ENCODE results near the gene FAM9B. TPM values are rescaled to one million over a fixed set of nuclear protein-coding genes. Genes with fewer than 3 reads are reported as not detected.

Gene FAM9B
- total and polyA plus RNA-seq, 2 experiments from 2014 or later: not detected

- Histone ChIP-seq H3K27me3 (no peaks in the 10 kb centered on the region), H3K27ac (no peak overlapping the region), H3K36me3 (no peaks in the 10 kb centered on the region), H3K4me1 (ENCODE audit: low read depth) (no peaks in the 10 kb centered on the region), H3K4me3 (no peak overlapping the region), H3K9me3 (ENCODE audit: low read depth) (no peaks in the 10 kb centered on the region)
- TF ChIP-seq CTCF (IDR thresholded peaks at IDR 0.05; ENCODE audit: low read depth, low read length): no peak
- no peak for DNase-seq (ENCODE audit: low read depth in 1 of 2, low spot score in 1 of 2)
Observed at GRCh38 chrX:9048801-9049200, 14.9 kb upstream of the FAM9B start.

- no peak for TF ChIP-seq CTCF (IDR thresholded peaks at IDR 0.05; ENCODE audit: low read depth, low read length)
- no peaks in the 10 kb centered on the region for H3K27me3 ChIP-seq
Observed at GRCh38 chrX:9038244-9038643, 4.3 kb upstream of the FAM9B start.

GRCh38 chrX:9037296-9037695 lies 3.4 kb upstream of the FAM9B start:
- no peaks in the 10 kb centered on the region for H3K9me3 ChIP-seq (ENCODE audit: low read depth)
- no peaks in the 10 kb centered on the region for H3K27me3 ChIP-seq
- no peaks in the 10 kb centered on the region for H3K4me1 ChIP-seq (ENCODE audit: low read depth)
- no peak overlapping the region for H3K27ac ChIP-seq
- no peak for TF ChIP-seq CTCF (IDR thresholded peaks at IDR 0.05; ENCODE audit: low read depth, low read length)
- DNase-seq (ENCODE audit: low read depth in 1 of 2, low spot score in 1 of 2): no peak
- no peak overlapping the region for H3K4me3 ChIP-seq
- H3K36me3 ChIP-seq: no peaks in the 10 kb centered on the region

More at GRCh38 chrX:9038244-9038643, 4.3 kb upstream of the FAM9B start:
- Histone ChIP-seq H3K27ac (no peak overlapping the region), H3K9me3 (ENCODE audit: low read depth) (no peaks in the 10 kb centered on the region), H3K4me3 (no peak overlapping the region), H3K36me3 (no peaks in the 10 kb centered on the region), H3K4me1 (ENCODE audit: low read depth) (no peaks in the 10 kb centered on the region)
- DNase-seq (ENCODE audit: low read depth in 1 of 2, low spot score in 1 of 2): no peak

- Histone ChIP-seq H3K9me3 (ENCODE audit: low read depth) (no peaks in the 10 kb centered on the region), H3K27ac (no peak overlapping the region), H3K4me3 (no peak overlapping the region), H3K27me3 (no peaks in the 10 kb centered on the region), H3K4me1 (ENCODE audit: low read depth) (no peaks in the 10 kb centered on the region), H3K36me3 (no peaks in the 10 kb centered on the region)
- no peak for TF ChIP-seq CTCF (IDR thresholded peaks at IDR 0.05; ENCODE audit: low read depth, low read length)
- DNase-seq (ENCODE audit: low read depth in 1 of 2, low spot score in 1 of 2): no peak
Observed at GRCh38 chrX:9033586-9033985, 341 bp downstream of the FAM9B start.

- no peaks in the 10 kb centered on the region for H3K4me1 ChIP-seq (ENCODE audit: low read depth)
- no peaks in the 10 kb centered on the region for H3K36me3 ChIP-seq
- no peaks in the 10 kb centered on the region for H3K27me3 ChIP-seq
- no peaks in the 10 kb centered on the region for H3K9me3 ChIP-seq (ENCODE audit: low read depth)
- no peak overlapping the region for H3K27ac ChIP-seq
- DNase-seq (ENCODE audit: low read depth in 1 of 2, low spot score in 1 of 2): no peak
- no peak for TF ChIP-seq CTCF (IDR thresholded peaks at IDR 0.05; ENCODE audit: low read depth, low read length)
- H3K4me3 ChIP-seq: no peak overlapping the region
Observed at GRCh38 chrX:9033179-9033578, 748 bp downstream of the FAM9B start.

- TF ChIP-seq CTCF (IDR thresholded peaks at IDR 0.05; ENCODE audit: low read depth, low read length): no peak
Observed at GRCh38 chrX:9023293-9023692, 10.6 kb downstream of the FAM9B start.

More at GRCh38 chrX:9023293-9023692, 10.6 kb downstream of the FAM9B start:
- H3K36me3 ChIP-seq: no peaks in the 10 kb centered on the region
- no peaks in the 10 kb centered on the region for H3K4me1 ChIP-seq (ENCODE audit: low read depth)
- no peaks in the 10 kb centered on the region for H3K27me3 ChIP-seq
- no peaks in the 10 kb centered on the region for H3K9me3 ChIP-seq (ENCODE audit: low read depth)
- DNase-seq (ENCODE audit: low read depth in 1 of 2, low spot score in 1 of 2): no peak
- H3K27ac ChIP-seq: no peak overlapping the region
- H3K4me3 ChIP-seq: no peak overlapping the region
